Measurements from ENCODE around the gene MICB. TPM values are rescaled to one million over a fixed set of nuclear protein-coding genes. Genes with fewer than 3 reads are reported as not detected.

The MICB gene
- total RNA-seq, 1 experiment from 2014 or later = 21.7 TPM

- no peaks in the 10 kb centered on the region for H3K9me3 ChIP-seq (ENCODE audit: control insufficient read depth in 1 of 2, insufficient read depth in 1 of 2, low read depth in 1 of 2, low read length in 2 of 2)
- peak overlapping the region; percentile 85 for H3K4me2 ChIP-seq (ENCODE audit: low read length)
- intact Hi-C loops (cut with micrococcal nuclease) = loop anchor here (10.0 kb wide), 1 partner anchor 294 kb away; no protein-coding TSS in a partner anchor
- no peaks in the 10 kb centered on the region for H3K9me2 ChIP-seq (ENCODE audit: insufficient read depth)
- H3K4me3 ChIP-seq (replicated peaks in 1 of 2; ENCODE audit: low read depth in 1 of 2, low read length in 2 of 2) = peak overlapping the region; percentile 85 to 98
- no peak for TF ChIP-seq SP1 (IDR thresholded peaks at IDR 0.05; ENCODE audit: low read depth)
- no peak for TF ChIP-seq POLR2AphosphoS5 (IDR thresholded peaks at IDR 0.05; ENCODE audit: low read depth, low read length)
- TF ChIP-seq ELF1 (IDR thresholded peaks at IDR 0.05; ENCODE audit: borderline replicate concordance, low read depth) = no peak
- TF ChIP-seq TCF7L2 (IDR thresholded peaks at IDR 0.05; ENCODE audit: borderline replicate concordance, extremely low read depth, insufficient read depth, insufficient read length) = no peak
- TF ChIP-seq ZNF274 (IDR thresholded peaks at IDR 0.05; ENCODE audit: low read depth, low read length) = no peak
- TF ChIP-seq SRF (IDR thresholded peaks at IDR 0.05; ENCODE audit: low read depth) = no peak
- no peak for TF ChIP-seq POLR2A (IDR thresholded peaks at IDR 0.05; ENCODE audit: borderline replicate concordance, extremely low read depth, insufficient read depth, insufficient read length)
- TF ChIP-seq ZFX (IDR thresholded peaks at IDR 0.05) = no peak
- TF ChIP-seq FOSL1 (IDR thresholded peaks at IDR 0.05; ENCODE audit: low read depth) = no peak
- TF ChIP-seq EGR1 (IDR thresholded peaks at IDR 0.05; ENCODE audit: low read depth) = no peak
- TF ChIP-seq REST (IDR thresholded peaks at IDR 0.05; ENCODE audit: low read depth) = no peak
- RAD21 ChIA-PET (ENCODE audit: low non-redundant PET in 1 of 2, low total read pairs in 2 of 2, uncharacterized antibody in 2 of 2, unreplicated experiment in 2 of 2) = interaction anchor here in 1 of 2 experiments (1.7 kb wide), 1 partner anchor 58 kb away, joined by 5 read pairs; no protein-coding TSS in a partner anchor
- H3K27me3 ChIP-seq (ENCODE audit: insufficient read depth, low read length) = no peaks in the 10 kb centered on the region
- POLR2A ChIA-PET = interaction anchor here (0.7 to 2.1 kb wide), 7 partner anchors 11 to 1666 kb away, joined by 3 to 10 read pairs (median 5); no protein-coding TSS in a partner anchor
- no peak overlapping the region for H2AFZ ChIP-seq (ENCODE audit: low read depth, low read length, poor library complexity, severe bottlenecking)
- peaks cover 44 to 47% of the 10 kb centered on the region in 2 experiments for H3K36me3 ChIP-seq (ENCODE audit: control insufficient read depth in 1 of 2, insufficient read depth in 2 of 2, low read length in 2 of 2)
- H4K20me1 ChIP-seq (ENCODE audit: insufficient read depth) = peaks cover 32% of the 10 kb centered on the region; the same call in 1 of the 2 replicates
- ATAC-seq (no peak), DNase-seq (ENCODE audit: low read depth, low spot score) (no peak)
- CTCF ChIA-PET = interaction anchor here (1.3 kb wide), 1 partner anchor 58 kb away, joined by 8 read pairs; no protein-coding TSS in a partner anchor
- H3K27ac ChIP-seq (ENCODE audit: low read depth, low read length) = peak overlapping the region; percentile 96
- peaks cover 69% of the 10 kb centered on the region for H3K79me2 ChIP-seq (ENCODE audit: insufficient read depth, low read length)
- H3K9ac ChIP-seq (ENCODE audit: low read length) = peak overlapping the region; percentile 97
- BruUV-seq (replicated peaks) = no TSS peak
- peaks cover 14 to 26% of the 10 kb centered on the region in 2 experiments for H3K4me1 ChIP-seq (ENCODE audit: control insufficient read depth in 1 of 2, insufficient read depth in 2 of 2, low read length in 2 of 2)
Observed at GRCh38 chr6:31540640-31541039, 42.7 kb downstream of the MICB start.

All from HCT116 (cell line).